Measurements from ENCODE around the gene BTBD3.

The BTBD3 gene

GRCh38 chr20:11972478-11972877, 54.8 kb downstream of the BTBD3 start:
- no peak for DNase-seq

Measured in NCI-H2081 (cell line).